ENCODE results near the gene ARPC5L. TPM values are rescaled to one million over a fixed set of nuclear protein-coding genes. Genes with fewer than 3 reads are reported as not detected.

Gene ARPC5L
- total and polyA plus RNA-seq, 2 experiments from 2014 or later: 35.9 to 87.3 TPM

- Histone ChIP-seq H3K36me3 (ENCODE audit: insufficient read depth) (no peaks in the 10 kb centered on the region), H3K27ac (ENCODE audit: low read depth) (no peak overlapping the region), H3K4me3 (no peak overlapping the region), H3K79me2 (replicated peaks; ENCODE audit: insufficient read depth) (no peaks in the 10 kb centered on the region), H3K4me1 (ENCODE audit: insufficient read depth) (peaks cover 14% of the 10 kb centered on the region), H3K4me2 (no peak overlapping the region), H3K9me2 (ENCODE audit: insufficient read depth) (no peaks in the 10 kb centered on the region), H4K20me1 (replicated peaks; ENCODE audit: insufficient read depth) (no peaks in the 10 kb centered on the region), H2AFZ (no peak overlapping the region), H3K27me3 (ENCODE audit: insufficient read depth) (no peaks in the 10 kb centered on the region), H3F3A (replicated peaks; ENCODE audit: low read depth) (0 out of 2 replicates have a peak, but pooled peaks cover 4% of the 10 kb centered on the region)
- H3K9me3 Mint-ChIP-seq: no peaks in the 10 kb centered on the region
- no peak overlapping the region for H3K4me3 Mint-ChIP-seq
- H3K36me3 Mint-ChIP-seq (ENCODE audit: low read depth): no peaks in the 10 kb centered on the region; the same call in 2 of the 3 replicates
- peaks cover 12% of the 10 kb centered on the region for H3K27me3 Mint-ChIP-seq (ENCODE audit: insufficient read depth, low read depth, poor library complexity)
- TF ChIP-seq ETS1 (IDR thresholded peaks at IDR 0.05) (no peak), ZNF114 (CRISPR knock-in tag; IDR thresholded peaks at IDR 0.05) (no peak), CREB1 (CRISPR knock-in tag; IDR thresholded peaks at IDR 0.05; ENCODE audit: low read depth) (no peak), EZH2phosphoT487 (IDR thresholded peaks at IDR 0.05; ENCODE audit: unreplicated experiment) (no peak), STAT1 (IDR thresholded peaks at IDR 0.05; ENCODE audit: unreplicated experiment) (no peak), REST (IDR thresholded peaks at IDR 0.05; ENCODE audit: unreplicated experiment) (no peak), ZNF462 (CRISPR knock-in tag; IDR thresholded peaks at IDR 0.05) (no peak), POLR2AphosphoS5 (IDR thresholded peaks at IDR 0.05; ENCODE audit: low read depth) (no peak), ZNF331 (CRISPR knock-in tag; IDR thresholded peaks at IDR 0.05; ENCODE audit: low read depth) (no peak), EZH2 (IDR thresholded peaks at IDR 0.05; ENCODE audit: low read depth, unreplicated experiment) (no peak)
- DNase-seq (ENCODE audit: low spot score) (no peak), ATAC-seq (no peak)
- H3K4me1 Mint-ChIP-seq: peaks cover 34% of the 10 kb centered on the region
- no peak overlapping the region for H3K27ac Mint-ChIP-seq
These were observed 48.9 kb upstream of the ARPC5L start for GRCh38 chr9:124813041-124813440.

All from GM23338 (cell line).